HL-60/S4 treated with phorbol 12-myristate 13-acetate at 8.2 ng/mL for 4 days and 3 days (cell line): ENCODE results near the gene RBM48.
"Not testable (repeated sequence)": the region's sequence is repeated elsewhere in the genome, so short reads cannot be mapped to it uniquely, and the experiment has no call there.

Experiments used
- in situ Hi-C: fragments of 300-500 bp; cut with MboI; formaldehyde crosslinking; loops from 2 replicates; pipeline ENCODE4 v1.15.0; 2022; ENCODE audit warnings: low sequenced_read_pairs

Gene RBM48

DNA sequence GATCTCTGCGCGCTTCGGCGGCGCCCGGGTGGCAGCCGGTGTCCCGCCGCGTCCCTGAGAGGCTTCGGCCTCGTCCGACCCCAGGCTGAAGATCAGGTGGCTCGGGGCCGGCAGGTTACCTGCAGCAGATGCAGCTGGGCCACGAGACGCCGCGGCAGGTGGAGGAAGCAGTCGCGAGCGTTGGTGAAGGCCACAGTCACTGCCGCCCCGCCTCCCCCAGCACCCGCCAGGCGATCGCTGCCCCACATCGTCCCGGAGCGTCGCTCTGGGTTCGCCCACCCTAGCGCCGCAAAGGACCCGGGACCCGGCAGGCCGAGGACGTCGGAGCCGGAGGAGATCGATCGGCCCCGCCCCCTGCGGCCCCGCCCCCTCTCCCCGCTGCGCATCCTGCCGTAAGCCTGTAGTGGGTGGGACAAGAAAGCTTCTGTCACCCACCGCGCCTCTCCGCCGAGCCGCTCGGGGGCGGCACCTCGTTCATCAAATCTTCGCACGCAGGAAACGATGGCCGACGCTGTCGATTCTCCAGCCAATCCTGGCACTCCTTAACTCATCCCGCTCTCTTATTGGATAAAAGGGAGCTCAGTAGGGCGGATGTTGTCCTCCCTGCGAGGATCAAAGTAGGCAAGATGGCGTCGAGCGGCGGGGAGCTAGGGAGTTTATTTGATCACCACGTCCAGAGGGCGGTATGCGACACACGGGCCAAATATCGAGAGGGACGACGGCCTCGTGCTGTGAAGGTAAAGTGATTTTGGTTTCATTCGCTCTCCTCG is at the start of gene RBM48, which contains the start of gene PEX1:
TSS of gene RBM48 (plus strand) at position 608 of the 770 bp plus-strand sequence. CDS start at position 627, 19 bp downstream.
TSS of gene PEX1 (minus strand) at position 333 of the 770 bp plus-strand sequence. CDS start at position 248, 85 bp downstream.
- in situ Hi-C loops: no loop called here

DNA sequence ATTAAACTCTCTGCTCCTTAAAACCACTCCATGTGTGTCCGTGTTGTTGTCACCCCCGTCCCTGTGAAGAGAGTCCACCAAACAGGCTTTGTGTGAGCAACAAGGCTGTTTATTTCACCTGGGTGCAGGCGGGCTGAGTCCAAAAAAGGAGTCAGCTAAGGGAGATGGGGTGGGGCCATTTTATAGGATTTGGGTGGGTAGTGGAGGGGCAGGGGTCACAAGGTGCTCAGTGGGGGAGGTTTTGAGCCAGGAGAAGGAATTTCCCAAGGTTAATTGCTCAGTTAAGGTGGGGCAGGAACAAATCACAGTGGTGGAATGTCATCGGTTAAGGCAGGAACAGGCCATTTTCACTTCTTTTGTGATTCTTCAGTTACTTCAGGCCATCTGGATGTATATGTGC is 49.4 kb upstream of the RBM48 start:
- in situ Hi-C loops: not testable (repeated sequence)

DNA sequence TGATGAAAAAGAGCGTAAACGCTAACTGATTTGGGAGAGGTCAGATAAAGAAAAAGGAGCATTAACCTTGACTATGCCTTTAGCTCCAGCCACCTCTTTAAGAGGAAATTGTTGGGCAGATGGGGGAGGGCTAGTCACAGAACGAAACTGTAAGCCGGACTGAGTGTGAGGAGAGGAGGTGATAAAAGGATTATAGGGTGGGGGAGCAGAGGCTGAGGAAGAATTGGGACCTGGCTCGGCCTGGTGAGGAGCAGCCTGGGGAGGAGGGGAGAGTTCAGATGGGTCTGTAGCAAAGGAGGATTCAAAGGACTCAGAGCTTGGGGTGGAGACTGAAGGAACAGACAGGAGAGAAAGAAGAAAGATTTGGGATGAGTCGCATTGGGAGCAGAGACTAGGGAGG is 45.0 kb upstream of the RBM48 start:
- in situ Hi-C loops: not testable (repeated sequence)

DNA sequence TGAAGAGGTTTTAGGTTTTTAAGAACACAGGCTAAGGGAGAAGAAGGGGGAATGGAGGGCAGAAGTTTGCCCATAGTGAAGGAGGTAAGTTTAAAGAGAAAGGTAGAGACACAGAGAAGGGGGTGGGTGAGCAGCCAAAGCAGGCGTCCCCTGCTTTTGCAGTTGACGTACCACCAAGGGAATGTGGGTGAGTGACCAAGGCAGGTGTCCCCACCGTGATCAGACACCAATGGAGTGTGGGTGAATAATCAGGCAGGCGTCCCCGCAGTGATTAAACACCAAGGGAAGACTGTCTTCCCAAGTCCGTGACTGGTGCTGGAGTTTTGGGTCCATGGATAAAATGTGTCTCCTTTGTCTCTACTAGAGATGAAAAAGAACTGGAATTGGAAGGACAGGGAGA is 44.4 kb upstream of the RBM48 start:
- in situ Hi-C loops: not testable (repeated sequence)

DNA sequence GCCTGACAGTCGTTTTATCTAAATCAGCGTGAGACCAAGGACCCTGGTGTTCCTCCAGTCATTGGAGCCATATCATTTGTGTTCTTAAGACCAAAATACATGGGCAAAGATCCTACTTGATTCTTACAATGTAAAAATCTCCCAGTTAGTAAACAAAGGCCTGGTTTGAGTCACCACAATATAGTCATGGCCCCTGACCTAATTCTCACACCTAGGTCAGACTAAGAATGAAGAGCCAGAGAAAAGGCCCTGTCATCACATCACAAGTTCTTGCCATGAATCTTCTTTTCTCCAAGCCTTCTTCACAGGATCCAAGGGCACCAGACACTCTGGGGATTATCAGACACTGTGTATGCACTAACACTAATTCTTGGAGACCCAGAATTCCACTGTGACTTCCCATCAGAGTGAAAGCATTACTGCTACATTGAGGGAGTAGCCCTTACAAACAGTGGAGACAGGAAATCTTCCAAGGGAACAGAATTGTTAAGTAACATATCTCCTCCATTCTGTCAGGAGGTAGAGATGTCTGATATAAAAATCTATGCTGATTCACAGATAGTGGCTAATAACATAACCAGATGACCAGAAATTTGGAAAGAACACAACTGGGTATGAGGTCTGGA is 43.2 kb upstream of the RBM48 start:
- in situ Hi-C loops: no loop called here

DNA sequence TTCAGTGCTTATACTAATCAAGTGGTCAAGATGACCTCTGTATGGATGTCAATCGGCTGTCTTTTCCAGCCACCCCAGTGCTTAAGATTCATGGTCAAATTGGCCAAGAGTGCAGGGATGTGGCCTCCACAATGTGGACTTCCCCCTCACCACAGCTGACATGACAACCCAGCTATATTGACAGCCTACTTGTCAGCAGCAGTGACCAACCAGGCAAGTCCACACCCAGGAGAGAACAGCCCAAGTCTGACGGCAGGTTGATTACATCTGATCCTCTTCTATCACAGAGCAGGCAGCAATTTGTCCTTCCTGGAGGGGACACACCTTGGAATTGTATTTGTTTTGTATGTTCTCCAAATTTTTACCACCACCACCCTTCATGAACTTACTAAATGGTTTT is 42.6 kb upstream of the RBM48 start:
- in situ Hi-C loops: no loop called here

DNA sequence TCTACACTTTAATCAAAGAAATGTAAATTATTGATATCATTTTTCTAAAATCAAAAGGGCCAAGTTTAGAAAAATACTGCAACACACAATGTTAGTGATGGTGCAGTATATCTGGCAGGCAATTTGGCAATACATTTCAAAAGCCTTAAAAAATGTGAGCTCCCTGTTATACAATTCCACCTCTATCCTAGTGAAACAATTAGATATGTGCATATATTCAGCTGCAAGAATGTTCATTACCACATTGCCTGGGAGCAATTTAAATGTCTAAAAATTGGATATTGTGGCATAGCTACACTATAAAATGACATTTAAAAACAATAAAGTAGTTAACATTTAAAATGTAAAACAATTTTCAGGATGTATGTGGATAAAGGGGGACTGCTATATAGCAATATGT is 40.8 kb upstream of the RBM48 start:
- in situ Hi-C loops: no loop called here

DNA sequence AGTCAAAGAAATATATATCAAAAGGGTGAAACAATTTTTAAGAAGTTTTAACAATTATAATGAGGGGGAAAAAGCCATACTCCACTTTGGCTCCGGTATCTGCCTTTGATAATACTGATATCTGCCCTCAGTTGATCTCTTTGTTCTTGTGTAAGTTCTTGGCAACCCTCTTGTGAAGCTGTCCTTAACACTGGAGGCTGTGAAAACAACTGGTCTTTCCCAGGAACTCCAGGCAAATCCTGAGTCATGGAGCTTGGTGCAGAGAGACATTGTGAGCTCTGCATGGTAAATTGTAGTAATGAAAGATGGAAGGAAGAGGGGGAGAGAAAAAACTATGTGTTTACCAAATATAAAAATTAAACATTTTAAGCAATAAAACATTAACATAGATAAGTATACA is 39.0 kb upstream of the RBM48 start:
- in situ Hi-C loops: no loop called here

DNA sequence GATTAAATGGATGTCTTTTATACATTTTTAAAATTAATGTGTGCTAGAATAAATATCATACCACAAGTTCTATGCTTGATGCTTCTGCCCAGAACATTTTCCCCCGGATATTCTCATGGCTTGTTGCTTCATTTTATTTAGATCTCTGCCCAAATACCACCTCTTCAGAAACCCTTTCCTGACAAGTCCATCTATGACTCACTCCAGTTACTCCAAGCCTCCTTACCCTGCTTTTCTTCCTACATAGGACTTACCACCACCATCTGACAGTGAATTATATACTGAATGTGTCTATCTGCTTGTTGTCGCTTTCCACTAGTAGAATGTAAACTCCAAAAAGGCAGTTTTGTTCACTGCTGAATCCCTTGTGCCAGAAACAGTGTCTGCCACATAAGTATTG is 31.7 kb upstream of the RBM48 start:
- in situ Hi-C loops: no loop called here

DNA sequence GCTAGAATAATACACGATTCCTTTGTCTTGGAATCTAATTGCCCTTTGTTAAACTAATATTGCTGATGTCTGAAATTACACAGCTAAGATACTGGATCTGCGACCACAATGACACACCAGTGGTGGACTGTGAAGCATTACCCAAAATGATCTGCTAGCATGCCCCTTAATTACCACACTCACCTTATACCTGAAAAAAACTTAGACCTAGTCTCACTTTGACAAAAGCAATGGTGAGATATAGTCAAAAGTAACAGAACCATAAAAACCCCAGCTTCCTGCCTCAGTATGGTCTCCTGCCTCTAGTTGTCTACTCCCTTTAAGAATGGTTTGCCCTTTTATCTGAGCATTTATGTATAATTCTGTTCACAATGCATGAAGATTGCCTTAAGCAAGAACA is 30.0 kb upstream of the RBM48 start:
- in situ Hi-C loops: no loop called here

DNA sequence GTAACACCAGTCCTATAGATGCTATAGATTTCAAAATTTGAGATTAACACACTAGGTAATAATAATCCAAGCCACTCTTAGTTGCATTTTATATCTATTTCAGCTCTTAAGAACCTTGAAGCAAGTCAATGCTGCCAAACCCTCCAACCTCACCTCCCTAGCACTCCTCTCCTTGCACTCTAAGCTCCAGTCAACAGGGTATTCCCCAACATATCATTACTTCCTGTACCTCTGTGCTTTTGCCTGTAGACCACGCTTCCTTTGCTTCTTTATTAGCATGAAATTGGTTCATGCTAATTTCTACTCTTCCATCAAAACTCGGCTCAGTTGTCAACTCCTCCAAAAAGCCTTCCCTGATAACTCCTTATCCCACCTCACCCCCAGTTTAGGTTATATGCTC is 24.8 kb upstream of the RBM48 start:
- in situ Hi-C loops: no loop called here

DNA sequence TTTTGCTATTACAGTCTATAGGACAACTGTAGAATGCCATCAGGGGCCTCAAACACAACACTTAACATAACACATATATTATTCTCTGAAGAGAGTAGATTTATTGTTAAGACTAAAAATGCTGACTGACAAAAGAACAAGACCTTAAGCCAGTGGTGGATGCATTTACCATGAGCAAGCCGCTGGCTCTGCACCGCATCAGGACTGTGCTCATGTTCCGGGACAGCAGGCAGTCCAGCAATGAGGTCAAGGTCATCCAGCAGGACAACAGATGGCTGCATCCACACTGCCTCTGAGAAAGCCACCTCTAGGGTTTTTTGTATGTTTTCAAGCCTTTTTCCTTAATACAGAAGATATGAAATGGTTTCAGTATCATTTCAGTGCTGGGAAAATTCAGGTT is 24.0 kb upstream of the RBM48 start:
- in situ Hi-C loops: no loop called here

DNA sequence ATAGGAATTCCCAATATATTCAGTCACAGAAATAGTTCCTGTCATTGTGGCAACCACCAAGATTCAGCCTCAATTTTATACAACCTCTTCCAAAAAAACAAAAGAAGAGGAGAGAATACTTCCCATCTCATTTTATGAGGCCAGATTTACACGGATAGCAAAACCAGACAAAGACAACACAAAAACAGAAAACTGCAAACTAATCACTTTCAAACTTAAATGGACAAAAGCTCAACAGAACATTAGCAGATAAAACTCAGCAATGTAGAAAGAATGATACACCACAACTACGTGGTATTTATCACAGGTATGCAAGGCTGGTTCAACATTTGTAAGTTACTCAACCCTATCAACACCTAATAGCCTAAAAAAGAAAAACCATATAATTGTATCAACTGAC is 22.2 kb upstream of the RBM48 start:
- in situ Hi-C loops: no loop called here

DNA sequence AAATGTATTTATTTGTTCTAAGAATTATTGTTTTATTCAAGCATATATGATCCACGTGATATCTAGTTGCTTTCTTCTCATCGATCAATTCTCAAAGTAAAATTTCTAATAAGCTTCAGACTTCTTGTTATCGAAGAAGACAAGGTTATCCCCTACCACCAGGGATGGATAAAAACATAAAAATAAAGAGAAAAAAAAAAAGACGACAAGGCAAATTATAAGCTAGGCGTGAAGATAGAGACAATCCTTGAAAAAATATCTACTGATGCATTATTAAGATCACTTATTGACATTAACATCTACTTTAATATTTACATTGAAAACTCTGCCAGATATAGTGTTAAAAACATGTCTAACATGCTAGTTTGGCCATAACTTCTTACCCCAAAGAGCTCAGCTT is 19.6 kb upstream of the RBM48 start:
- in situ Hi-C loops: no loop called here

DNA sequence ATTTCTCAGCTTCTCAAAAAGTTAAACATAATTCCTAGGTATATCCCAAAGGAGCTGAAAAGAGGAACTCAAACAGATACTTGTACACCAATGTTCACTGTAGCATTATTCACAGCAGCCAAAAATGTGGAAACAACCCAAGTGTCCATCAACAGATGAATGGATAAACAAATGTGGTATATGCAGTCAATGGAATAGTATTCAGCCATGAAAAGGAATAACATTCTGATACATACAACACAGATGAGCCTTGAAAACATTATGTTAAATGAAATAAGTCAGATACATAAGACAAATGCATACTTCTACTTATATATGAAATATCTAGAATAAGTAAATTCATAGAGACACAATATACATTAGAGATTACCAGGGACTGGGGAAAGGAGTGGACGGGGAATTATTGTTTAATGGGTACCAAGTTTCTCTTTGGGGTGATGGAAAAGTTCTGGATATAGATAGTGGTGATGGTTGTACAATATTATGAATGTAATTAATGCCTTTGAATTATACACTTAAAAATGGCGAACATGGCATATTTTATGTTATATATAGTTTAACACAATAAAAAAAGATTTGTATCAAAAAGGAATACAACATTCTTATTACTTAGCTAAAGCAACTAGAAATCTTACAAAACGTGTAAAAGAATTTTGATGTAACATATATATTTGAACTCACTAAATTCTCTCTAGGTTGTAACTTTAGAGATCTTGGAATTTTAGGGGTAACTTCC is 15.3 kb upstream of the RBM48 start:
- in situ Hi-C loops: no loop called here

DNA sequence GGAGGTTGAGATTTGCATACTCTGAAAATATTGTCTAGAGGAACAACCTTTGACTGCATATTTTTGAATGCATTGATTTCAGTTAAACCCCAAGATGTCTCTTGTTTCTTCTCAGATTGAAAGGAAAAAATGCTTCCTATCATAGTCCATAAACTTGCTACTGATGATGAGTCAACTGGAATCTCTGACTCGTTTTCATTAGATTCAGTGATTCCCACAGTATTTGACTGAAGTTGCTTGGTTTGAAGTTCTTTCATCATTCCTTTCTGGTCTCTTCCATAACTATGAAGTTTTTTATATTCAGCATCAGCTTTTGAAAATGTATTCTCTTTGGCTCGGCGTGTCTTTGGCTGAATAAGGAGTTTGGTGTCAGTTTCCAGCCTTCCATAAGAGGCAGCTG is 11.0 kb upstream of the RBM48 start:
- in situ Hi-C loops: no loop called here

DNA sequence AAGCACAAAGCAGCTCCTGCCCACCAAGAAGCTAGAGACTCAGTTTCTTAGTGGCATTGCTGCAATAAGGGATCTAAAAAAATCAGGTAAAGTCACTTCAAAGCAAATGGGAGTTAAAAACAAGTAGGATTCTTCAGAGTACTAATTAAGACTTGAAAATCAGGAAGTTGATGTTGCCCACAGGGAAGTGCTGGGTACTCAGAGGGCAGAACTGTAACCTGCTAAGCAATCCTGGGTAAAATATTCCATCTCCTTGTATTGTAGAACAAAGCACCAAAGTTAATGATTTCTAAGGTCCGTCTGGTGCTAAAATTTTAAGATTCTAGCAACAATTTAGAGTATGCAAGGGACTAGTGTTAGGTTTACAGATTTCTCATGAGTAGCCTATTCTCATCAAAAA is 8.6 kb upstream of the RBM48 start:
- in situ Hi-C loops: no loop called here

DNA sequence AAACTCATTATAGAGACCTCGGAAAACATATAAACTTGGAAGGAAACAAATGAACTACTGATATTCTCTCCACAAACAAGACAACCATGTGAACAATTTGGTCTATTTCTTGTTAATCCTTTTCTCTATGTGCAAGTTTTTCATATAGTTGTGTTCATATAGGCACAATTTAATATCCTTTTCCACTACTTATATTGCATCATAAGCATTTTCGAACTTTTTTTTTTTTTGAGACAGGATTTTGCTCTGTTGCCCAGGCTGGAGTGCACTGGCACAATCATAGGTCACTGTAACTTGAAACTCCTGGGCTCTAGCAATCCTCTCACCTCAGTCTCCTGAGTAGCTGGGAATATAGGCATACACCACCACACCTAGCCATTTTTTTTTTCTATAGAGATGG is 5.5 kb upstream of the RBM48 start:
- in situ Hi-C loops: no loop called here

DNA sequence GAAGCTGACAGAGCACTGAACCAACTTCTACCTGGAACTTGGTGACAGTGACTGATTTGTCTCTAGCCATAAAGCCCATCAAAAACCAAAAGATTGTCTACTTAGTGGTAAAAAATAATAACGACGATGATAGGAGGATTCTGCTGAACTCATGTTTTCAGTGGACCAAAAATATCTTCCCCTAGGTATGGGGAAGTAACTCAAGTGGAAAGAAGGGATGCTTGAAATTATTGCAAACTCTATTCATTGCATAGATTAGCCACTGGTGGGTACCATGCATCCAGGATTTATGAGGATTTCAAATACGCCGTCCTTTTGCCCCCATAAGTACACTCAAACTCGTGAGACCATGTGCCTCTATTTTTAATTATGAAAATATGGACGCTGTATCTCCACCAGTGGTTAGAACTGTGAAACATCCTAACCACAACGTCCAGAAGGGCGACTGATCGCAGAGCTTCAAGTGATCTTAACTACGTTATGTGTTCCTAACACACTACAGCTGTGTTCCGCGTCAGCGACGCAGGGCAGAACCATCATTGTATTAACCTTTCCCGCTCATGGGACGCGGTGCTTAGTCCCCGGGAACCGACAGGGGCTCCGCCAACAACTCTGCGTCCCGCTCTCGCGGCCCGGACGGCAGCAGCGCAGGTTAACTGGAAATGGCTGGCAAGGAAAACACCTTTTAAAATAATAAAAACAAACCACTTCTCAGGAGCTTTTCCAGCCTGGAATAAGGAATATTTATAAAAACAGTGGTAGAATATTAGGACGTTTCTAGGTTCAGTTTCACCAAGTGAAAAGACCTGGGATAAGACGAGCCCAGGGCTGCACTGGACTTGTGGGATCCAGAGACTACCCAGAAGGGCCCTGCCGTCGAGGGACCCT is 1.1 kb upstream of the RBM48 start:
- in situ Hi-C loops: no loop called here

DNA sequence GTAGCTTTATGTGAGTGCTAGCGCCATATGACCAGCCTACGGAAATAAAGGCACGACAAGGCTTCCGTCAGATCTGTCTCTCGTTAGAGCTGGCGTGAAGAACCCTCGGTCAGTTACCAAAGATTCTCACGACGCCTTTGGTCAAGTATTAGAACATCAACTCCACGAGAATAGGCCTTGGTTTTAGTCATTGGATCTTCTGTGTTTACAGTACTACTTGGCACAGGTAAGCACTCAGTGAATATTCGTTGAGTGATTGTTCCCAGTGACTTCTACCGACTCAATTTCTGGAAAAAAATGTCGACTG is 316 bp downstream of the RBM48 start:
- in situ Hi-C loops: no loop called here

DNA sequence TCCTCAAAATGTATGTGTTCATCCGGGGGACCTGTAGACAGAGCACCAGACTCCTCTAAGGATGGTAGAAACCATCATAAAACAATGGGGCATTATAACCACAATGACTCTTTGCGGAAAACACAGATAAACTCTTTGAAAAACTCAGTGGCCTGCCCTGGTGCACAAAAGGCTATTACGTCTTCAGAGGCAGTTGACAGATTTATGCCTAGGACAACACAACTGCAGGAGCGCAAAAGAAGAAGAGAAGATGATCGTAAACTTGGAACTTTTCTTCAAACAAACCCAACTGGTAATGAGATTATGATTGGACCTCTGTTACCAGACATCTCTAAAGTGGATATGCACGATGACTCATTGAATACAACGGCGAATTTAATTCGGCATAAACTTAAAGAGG is 6.0 kb downstream of the RBM48 start:
- in situ Hi-C loops: no loop called here
